HL-60 (cell line): Measurements from ENCODE around the gene RERG.

Source experiments
- DNase-seq, 2 experiments: peaks; one replicate each; pipeline ENCODE4 v3.0.0-alpha.2; 2010 to 2020; ENCODE audit warnings: low read depth in 1 of 2, low spot score in 1 of 2
- H3K27ac ChIP-seq: fragments of 250-450 bp; sonication (Bioruptor Pico); replicated peaks from 2 replicates; pipeline ENCODE4 v1.5.1; 2020; ENCODE audit warnings: mild to moderate bottlenecking, moderate library complexity
- H3K27me3 ChIP-seq: fragments of 250-450 bp; sonication (Bioruptor Pico); 2 replicates; pipeline ENCODE4 v1.5.1; 2021; ENCODE audit warnings: mild to moderate bottlenecking, moderate library complexity; ENCODE audit not compliant: insufficient read depth, poor library complexity, severe bottlenecking
- H3K4me3 ChIP-seq: replicated peaks from 2 replicates; pipeline ENCODE4 v1.5.1; 2011; ENCODE audit warnings: mild to moderate bottlenecking, control low read depth, low read length; ENCODE audit not compliant: insufficient read depth
- CTCF ChIP-seq: IDR thresholded peaks from one replicate; pipeline ENCODE4 v1.5.1; 2011; ENCODE audit warnings: low read length, control low read depth, inconsistent platforms; ENCODE audit not compliant: insufficient read depth
- GABPA ChIP-seq: IDR thresholded peaks from 2 replicates; pipeline ENCODE4 v1.6.1; 2012; ENCODE audit warnings: low read depth
- POLR2AphosphoS5 ChIP-seq: IDR thresholded peaks from 2 replicates; pipeline ENCODE4 v1.6.1; 2012; ENCODE audit warnings: low read depth
- REST ChIP-seq: IDR thresholded peaks from 2 replicates; pipeline ENCODE4 v1.6.1; 2012; ENCODE audit warnings: low read depth; ENCODE audit not compliant: insufficient replicate concordance
- SPI1 ChIP-seq: IDR thresholded peaks from 2 replicates; pipeline ENCODE4 v1.6.1; 2012; ENCODE audit warnings: low read depth, mild to moderate bottlenecking, borderline replicate concordance

Gene RERG

GRCh38 chr12:15154103-15154502 is 67.1 kb downstream of the RERG start:
- H3K4me3 ChIP-seq: no peak overlapping the region
- no peak overlapping the region for H3K27ac ChIP-seq
- DNase-seq: no peak
- H3K27me3 ChIP-seq: peaks cover 9% of the 10 kb centered on the region
- TF ChIP-seq GABPA (no peak), POLR2AphosphoS5 (no peak), CTCF (no peak), REST (no peak), SPI1 (no peak)

- peaks cover 9% of the 10 kb centered on the region for H3K27me3 ChIP-seq
- no peak overlapping the region for H3K4me3 ChIP-seq
- TF ChIP-seq SPI1: no peak
- TF ChIP-seq GABPA: no peak
- TF ChIP-seq CTCF: no peak
- TF ChIP-seq REST: no peak
- no peak for TF ChIP-seq POLR2AphosphoS5
- no peak for DNase-seq
- H3K27ac ChIP-seq: no peak overlapping the region
Observed at GRCh38 chr12:15152868-15153267, 68.3 kb downstream of the RERG start.

- peaks cover 7% of the 10 kb centered on the region for H3K27me3 ChIP-seq
- TF ChIP-seq POLR2AphosphoS5 (no peak), SPI1 (no peak), GABPA (no peak), REST (no peak), CTCF (no peak)
- H3K4me3 ChIP-seq: no peak overlapping the region
- DNase-seq: no peak
- no peak overlapping the region for H3K27ac ChIP-seq
Observed at GRCh38 chr12:15152456-15152855, 68.8 kb downstream of the RERG start.
